Hematopoietic multipotent progenitor cell treated with erythropoietin and hydrocortisone succinate and interleukin-3 and kit ligand, for 17 days (in vitro differentiated cells): Measurements from ENCODE around the gene DOK7.

Experiments
- DNase-seq: peaks from one replicate; pipeline ENCODE4 v3.0.0-alpha.2; 2015; ENCODE audit warnings: low spot score

DOK7 gene

DNA sequence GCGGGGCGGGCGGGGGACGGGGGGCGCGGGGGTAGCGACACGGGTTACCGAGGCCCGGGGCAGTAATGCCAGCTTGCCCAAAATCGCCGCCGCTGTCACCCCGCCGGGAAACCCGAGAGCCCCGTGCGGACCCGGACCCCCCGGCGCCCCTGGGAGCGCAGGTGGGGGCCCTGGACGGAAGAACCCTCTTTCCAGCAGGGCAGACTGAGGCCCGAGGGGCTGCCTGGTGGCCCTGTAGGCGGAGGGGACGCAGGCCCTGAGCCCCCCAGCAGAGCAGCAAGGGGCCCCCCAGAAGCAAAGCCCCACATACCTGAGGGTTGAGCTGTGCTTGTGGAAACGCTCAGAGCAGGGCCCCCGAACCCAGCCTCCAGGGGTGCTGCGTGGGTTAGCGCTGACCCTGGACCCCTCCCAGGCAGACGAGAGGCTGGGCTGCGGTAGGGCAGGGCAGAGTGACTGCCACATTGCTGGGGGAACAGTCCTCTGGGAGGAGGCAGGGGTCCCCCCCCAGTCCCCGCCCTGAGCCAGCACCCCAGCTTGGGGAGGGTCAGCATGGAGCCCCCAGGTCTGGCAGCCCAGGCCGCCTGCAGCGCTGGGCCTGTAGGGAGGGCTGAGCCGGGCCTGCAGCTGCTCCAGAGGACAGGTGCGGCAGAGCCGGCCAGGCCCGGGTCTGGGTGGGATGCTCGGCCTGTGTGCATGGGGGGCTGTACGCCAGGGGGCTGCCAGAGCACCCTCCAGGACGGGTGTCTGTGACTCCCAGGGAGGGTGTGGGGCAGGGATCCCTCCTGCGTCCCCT, 646 bp downstream of the DOK7 start:
- no peak for DNase-seq

DNA sequence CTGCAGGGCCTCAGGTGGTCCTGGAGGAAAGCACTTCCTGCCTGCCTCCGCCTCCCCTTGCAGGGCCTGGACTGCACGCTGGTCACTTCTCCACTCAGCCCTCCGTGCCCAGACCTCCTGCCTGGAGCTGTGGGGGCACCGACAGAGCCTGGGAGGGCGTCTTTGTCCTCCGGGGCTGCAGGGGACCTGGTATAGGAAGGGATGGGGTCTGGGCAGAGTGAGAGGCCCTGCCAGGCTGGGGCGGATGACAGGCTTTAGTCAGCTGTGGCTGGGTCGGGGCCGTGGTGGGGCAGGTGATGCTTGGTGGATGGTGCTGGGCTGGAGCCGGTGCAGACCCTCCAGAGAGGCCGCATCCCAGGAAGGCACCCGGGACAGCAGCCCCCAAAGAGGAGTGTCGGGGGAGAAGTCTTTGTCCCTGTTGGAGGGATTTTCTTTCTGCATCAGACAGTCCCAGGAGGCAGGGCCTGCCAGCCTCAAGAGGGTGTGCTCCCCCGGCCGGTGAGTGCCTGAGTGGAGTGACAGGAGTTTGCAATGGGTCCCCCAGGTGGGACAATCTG, 1.3 kb downstream of the DOK7 start:
- DNase-seq, result no peak

DNA sequence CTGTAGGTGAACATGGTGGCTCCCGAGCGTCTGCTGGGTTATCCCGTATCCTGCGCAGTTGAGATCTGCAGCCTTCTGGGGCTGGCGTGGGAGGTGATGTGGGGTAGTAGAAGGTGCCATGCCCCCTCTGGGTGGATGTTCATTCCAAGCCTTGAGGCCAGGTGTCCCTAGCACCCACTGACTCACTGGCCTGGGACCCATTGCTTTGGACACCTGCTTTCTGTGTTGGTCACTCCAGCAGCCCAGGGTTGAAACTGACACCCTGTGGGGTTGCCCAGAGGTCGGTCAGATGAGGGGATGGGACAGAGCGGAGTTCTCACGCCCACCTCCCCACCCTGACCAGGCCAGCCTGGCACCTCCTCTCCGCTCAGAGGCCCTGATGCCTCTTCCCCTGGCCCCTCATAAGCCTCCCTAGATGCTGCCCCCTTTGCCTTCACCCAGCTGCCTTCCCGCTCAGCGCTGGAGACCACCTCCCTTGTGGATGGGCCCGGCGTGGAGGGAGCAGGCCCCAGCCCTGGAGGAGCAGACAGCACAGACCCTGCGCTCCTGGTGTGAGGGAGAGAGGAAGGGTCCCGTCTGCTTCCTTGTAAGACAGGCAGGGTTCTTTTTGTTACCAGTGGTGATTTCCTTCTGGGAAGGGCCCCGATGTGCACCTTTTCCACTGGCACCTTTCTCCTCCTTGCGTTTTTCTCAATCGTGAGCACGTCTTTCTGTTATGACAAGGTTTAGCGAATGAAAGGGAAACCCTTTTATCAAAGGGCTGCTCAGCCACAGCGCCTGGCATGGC, 2.0 kb downstream of the DOK7 start:
- DNase-seq, result no peak

DNA sequence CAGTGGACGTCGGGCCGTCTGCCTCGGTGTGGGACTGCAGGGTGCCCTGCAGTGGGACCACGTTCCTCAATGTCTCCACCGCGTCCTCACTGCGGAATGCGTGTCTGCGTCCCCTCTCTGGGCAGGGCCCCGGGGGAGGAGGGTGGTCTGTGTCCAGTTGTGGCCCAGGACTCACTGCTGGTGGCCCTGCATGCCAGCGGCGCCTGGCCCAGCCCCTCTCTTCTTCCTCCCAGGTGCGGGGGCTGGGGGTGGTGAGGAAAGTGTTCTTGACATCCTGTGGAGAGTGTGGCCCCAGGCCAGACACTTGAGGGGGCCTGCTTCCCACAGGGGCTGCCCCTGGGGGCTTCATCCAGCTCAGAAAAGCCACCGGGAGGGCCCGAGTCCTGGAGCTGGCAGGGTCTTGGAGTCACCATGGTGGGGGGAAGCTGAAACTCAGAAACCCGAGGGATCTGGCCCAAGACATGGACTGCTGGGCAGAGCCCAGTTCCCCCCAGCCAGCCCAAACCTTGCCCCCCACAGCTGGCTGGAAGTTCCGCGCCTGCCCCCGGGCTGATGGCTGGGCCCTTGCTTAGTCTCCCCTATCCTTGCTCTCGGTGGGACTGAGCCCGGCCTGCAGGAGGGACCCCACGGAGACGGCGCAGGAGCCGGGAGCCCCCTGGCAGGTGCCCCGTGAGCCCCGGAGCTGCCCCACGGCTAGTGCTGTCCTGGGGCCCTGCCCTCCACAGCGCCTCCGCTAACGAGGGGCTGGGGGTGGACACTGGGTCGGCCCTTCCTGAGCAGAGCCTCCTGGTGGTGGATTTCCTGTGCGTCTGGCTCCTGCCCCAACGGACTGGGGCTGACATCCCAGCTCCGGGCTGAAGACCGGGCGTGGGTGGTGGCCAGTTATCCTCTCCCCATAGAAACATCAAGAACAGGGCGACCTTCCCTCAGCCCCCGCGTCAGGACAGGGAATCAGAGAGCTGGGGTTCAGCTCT, 2.9 kb downstream of the DOK7 start:
- no peak for DNase-seq

DNA sequence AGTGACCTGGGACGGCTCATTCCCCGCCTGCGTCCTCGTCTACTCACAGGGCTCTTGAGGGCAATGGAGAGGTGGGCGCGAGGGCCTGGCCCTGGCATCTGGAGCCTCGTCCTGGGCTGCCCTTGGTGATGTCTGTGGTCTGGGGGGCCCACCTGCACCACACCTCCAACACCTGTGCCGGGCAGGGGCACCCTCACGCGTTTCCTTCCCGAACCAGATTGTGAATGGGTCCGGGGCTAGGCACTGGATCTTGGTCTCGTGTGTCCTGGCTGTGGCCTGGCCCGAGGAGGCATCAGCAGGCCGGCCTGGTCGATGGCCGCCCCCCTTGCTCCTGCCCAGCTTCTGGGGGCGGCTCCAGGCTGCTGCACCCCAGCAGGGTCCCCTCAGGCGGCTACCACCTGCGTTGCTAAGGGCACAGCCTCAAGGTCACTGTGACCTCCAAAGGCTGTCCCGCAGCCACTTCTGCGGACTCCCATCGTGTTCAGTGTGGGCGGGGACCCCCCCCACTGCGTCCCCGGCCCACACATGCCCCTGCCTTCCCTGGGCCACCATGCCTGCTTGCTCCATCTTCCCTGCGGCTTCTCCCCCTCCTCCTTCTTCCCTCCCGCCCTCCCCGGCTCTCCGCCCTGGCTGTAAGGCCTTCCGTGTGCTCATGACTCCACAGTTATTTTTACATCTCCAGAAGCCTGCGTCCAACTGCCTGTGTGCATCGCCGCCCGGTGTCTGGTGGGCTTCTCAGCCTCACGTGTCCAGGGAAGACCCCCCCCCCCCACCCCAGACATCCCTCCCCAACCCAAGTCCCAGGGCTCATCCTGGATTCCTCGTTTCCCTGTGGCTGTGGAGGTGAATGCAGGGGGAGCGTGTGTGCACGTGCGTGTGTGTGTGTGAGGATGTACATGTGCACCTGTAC, 3.8 kb downstream of the DOK7 start:
- no peak for DNase-seq

DNA sequence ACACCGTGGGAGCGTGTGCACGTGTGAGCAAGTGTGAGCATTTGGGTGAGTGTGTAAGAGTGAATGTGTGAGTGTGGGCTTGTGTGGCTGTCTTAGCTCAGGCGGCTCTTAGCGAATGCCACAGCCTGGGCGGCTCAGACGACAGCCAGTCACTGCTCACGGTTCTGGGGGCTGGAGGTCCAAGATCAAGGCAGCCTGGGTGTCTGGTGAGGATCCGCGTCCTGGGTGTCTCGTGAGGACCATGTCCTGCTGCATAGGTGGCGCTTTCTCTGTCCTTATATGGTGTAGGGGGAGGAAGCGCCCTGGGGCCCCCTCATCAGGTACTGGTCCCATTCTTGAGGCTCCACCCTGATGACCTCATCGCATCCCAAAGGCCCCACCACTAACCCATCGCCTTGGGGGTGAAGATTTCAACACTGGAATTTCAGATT, 4.5 kb downstream of the DOK7 start:
- DNase-seq, result no peak

GRCh38 chr4:3468154-3468553, 5.0 kb downstream of the DOK7 start:
- DNase-seq, result no peak

- no peak for DNase-seq
Measured at GRCh38 chr4:3468804-3469203, 5.7 kb downstream of the DOK7 start.

DNA sequence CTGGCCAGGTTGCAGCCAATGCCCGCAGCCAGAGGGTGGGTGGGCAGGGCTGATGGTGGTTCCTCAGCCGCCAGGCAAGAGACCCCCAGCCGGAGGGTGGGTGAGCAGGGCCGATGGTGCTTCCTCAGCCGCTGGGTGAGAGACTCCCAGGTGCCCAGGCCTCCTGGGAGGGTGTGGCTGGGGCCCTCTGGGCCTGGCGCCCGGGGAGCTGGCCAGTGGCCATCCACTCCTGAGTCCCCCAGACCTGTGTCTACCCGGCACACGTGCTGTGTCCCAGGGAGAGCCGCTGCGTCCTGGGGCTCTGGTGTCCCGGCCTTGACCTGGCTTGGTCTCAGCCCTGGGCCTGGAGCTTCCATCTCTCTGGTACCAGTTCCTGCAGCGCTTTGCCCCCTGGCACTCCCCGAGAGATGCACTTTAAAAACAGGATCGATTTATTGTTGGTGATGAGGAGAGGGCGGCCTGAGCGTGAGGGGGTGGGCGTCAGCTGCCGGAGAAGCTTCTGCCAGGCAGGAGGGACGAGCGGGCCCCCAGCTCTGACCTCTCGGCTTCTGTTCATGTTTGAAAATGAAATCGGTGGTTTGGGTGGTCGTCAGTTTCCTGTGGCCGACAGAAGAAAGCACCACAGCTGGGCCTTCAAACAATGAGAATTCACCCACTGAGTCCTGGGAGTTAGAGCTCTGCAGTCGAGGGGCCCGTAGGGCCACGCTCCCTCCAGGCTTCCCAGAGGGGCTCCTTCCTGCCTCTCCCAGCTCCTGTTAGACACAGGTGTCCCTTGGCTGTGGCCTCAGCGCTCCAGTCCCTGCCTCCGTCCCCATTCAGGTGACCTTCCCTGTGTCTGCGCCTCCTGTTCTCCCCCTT, 6.5 kb downstream of the DOK7 start:
- DNase-seq, result no peak

GRCh38 chr4:3470244-3471097, 7.4 kb downstream of the DOK7 start:
- no peak for DNase-seq

DNA sequence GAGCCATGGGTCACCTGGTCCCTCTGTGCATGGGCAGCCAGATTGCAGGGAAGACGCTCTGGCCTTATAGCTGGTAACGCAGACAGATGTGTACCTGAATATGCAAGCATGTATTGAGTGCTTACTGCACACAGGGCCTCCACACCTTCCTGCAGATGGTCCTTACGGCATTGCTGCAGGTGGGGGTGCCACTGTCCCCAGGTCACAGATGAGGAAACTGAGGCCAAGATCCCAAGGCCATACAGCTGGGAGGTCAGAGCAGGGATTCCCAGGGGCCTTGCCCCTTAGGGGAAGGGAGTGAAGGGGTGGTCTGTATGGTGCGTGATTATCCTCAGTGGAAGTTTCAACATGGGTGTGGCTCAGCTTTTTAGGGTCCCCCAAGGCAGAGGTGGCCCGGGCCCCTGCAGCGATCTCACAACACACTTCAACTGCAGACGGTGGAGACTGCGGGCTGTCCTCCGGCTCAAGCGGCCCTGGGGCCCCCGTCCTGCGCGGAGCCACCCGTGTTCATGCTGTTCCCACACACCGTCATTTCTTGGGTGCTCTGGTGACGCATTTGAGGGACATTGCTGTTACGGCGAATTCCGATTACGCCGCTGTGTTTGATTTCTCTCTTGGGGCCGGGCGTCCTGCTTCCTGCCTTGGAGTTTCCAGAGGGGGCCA, 8.1 kb downstream of the DOK7 start:
- DNase-seq, result no peak

DNA sequence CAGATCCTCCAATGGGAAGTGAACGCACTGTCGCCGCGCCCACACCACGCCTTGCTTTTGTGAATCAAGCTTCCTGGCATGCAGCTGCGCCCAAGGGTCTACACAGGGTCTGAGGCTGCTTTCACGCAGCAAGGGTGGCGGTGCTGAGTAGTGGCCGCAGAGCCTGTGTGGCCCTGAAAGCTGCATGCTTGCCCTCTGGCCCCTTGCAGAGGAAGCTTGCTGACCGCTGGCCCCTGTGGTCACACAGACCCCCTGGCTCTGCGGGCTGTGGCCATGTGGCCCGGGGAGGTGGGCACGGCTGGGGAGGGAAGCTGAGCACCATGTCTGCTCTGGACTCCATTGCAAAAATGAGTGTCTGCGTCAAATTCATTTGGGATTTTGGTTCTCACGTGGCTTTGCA, 8.8 kb downstream of the DOK7 start:
- no peak for DNase-seq

- DNase-seq, result no peak
Measured at GRCh38 chr4:3472411-3473141, 9.5 kb downstream of the DOK7 start.

- no peak for DNase-seq
Measured at GRCh38 chr4:3473181-3473950, 10.3 kb downstream of the DOK7 start.

GRCh38 chr4:3473996-3474765, 11.1 kb downstream of the DOK7 start:
- no peak for DNase-seq

- no peak for DNase-seq
Measured at GRCh38 chr4:3475041-3475712, 12.1 kb downstream of the DOK7 start.
